K562 (cell line): ENCODE measurements around the gene ITPRIPL2. TPM values are rescaled to one million over a fixed set of nuclear protein-coding genes. Genes with fewer than 3 reads are reported as not detected.

ENCODE experiments used
- ATAC-seq: fragments of 200-7000 bp; cut with Tn5 transposase; 3 replicates; pipeline ENCODE4 v1.9.1; 2020; ENCODE audit warnings: moderate library complexity
- BruUV-seq: library from RNA; stranded (reverse); fragments of 400-500 nt; replicated peaks from 2 replicates; lab custom pipeline; 2021; lab: Mats Ljungman, UMichigan
- CTCF ChIA-PET: fragments of 300-600 bp; formaldehyde crosslinking; extraction: SDS; loops from one replicate; lab custom pipeline; 2021; ENCODE audit warnings: low intra/inter-chr PET ratio; lab: Yijun Ruan, JAX
- POLR2A ChIA-PET: fragments of 300-600, 350-650 bp; sonication (Branson Sonifier 250); formaldehyde crosslinking; extraction: SDS; loops from one replicate; lab custom pipeline; 2021; ENCODE audit warnings: antibody characterized with exemption, inconsistent platforms; lab: Yijun Ruan, JAX
- DNase-seq, 4 experiments: peaks; one replicate each; pipeline versions ENCODE4 v3.0.0 to v3.0.0-alpha.2; 2011 to 2018; ENCODE audit warnings: low spot score in 3 of 4, mixed read lengths in 3 of 4; ENCODE audit errors: extremely low read depth in 1 of 4
- FAIRE-seq: peaks from 2 replicates; lab custom pipeline; 2011; peaks lifted over from hg19 to GRCh38; lab: Jason Lieb, UNC
- H2AFZ ChIP-seq: 2 replicates; pipeline ENCODE4 v1.6.0; 2011; ENCODE audit warnings: low read depth, low read length, control low read depth, inconsistent platforms
- H3K27ac ChIP-seq: fragments of 200-600 bp; 3 replicates; pipeline ENCODE4 v1.8.0; 2011; ENCODE audit warnings: low read depth, mild to moderate bottlenecking, control low read depth, inconsistent platforms, low read length, moderate library complexity, mixed read lengths; ENCODE audit errors: extremely low read depth
- H3K27me3 ChIP-seq, 2 experiments: fragments of 300-600 bp in 1 of 2; 2 replicates in 1 of 2; 3 replicates in 1 of 2; pipeline versions ENCODE4 v1.6.0 to v1.8.0; 2011; ENCODE audit warnings: inconsistent platforms in 2 of 2, low read length in 2 of 2, mild to moderate bottlenecking in 1 of 2, mixed read lengths in 1 of 2, moderate library complexity in 1 of 2; ENCODE audit not compliant: control insufficient read depth in 2 of 2, insufficient read depth in 2 of 2
- H3K36me3 ChIP-seq: fragments of 300-600 bp; 3 replicates; pipeline ENCODE4 v1.8.0; 2011; ENCODE audit warnings: mild to moderate bottlenecking, low read length, inconsistent platforms; ENCODE audit not compliant: control insufficient read depth, insufficient read depth
- H3K4me1 ChIP-seq, 2 experiments: fragments of 200-600 bp in 1 of 2; replicated peaks in 1 of 2; 2 replicates in 1 of 2; 3 replicates in 1 of 2; pipeline versions ENCODE4 v1.5.1 to v1.8.0; 2011; ENCODE audit warnings: inconsistent platforms in 2 of 2, low read length in 2 of 2, mild to moderate bottlenecking in 1 of 2, mixed read lengths in 1 of 2, moderate library complexity in 1 of 2; ENCODE audit not compliant: control insufficient read depth in 2 of 2, insufficient read depth in 2 of 2
- H3K4me2 ChIP-seq: 2 replicates; pipeline ENCODE4 v1.6.1; 2011; ENCODE audit warnings: low read length, control low read depth, inconsistent platforms, mixed read lengths; ENCODE audit not compliant: insufficient read depth
- H3K4me3 ChIP-seq: fragments of 200-600 bp; sonication (generic), shearing (Covaris generic); 2 replicates; pipeline ENCODE4 v1.5.1; 2016; ENCODE audit warnings: control low read depth, inconsistent platforms
- H3K79me2 ChIP-seq: fragments of 200-600 bp; 3 replicates; pipeline ENCODE4 v1.8.0; 2011; ENCODE audit warnings: low read length, inconsistent platforms; ENCODE audit not compliant: control insufficient read depth, insufficient read depth
- H3K9ac ChIP-seq, 2 experiments: 2 replicates each; pipeline versions ENCODE4 v1.6.0 to v1.6.1; 2011; ENCODE audit warnings: low read depth in 2 of 2, low read length in 2 of 2, control low read depth in 1 of 2, inconsistent platforms in 1 of 2, mild to moderate bottlenecking in 1 of 2, mixed read lengths in 1 of 2; ENCODE audit not compliant: insufficient read depth in 1 of 2
- H3K9me1 ChIP-seq: one replicate; pipeline ENCODE4 v1.6.0; 2011; ENCODE audit warnings: inconsistent platforms, mild to moderate bottlenecking, low read length, moderate library complexity; ENCODE audit not compliant: control insufficient read depth, insufficient read depth
- H3K9me3 ChIP-seq: replicated peaks from 2 replicates; pipeline ENCODE4 v1.5.1; 2011; ENCODE audit warnings: low read depth, low read length, inconsistent platforms; ENCODE audit not compliant: control insufficient read depth, insufficient read depth
- H4K20me1 ChIP-seq: replicated peaks from 2 replicates; pipeline ENCODE4 v1.6.1; 2011; ENCODE audit warnings: low read length, inconsistent platforms, mixed read lengths; ENCODE audit not compliant: control insufficient read depth, insufficient read depth
- BCOR ChIP-seq: fragments of 450-650 bp; IDR thresholded peaks from 2 replicates; pipeline ENCODE4 v1.6.1; 2016
- BRCA1 ChIP-seq, 2 experiments: fragments of 450-650 bp in 1 of 2; sonication (generic) in 1 of 2; formaldehyde crosslinking in 1 of 2; IDR thresholded peaks; 2 replicates each; pipeline versions ENCODE4 v1.5.0 to v1.6.1; 2017 to 2020; ENCODE audit warnings: mild to moderate bottlenecking in 1 of 2, missing genetic modification reagents in 1 of 2
- CEBPZ ChIP-seq: fragments of 150-350 bp; IDR thresholded peaks from 2 replicates; pipeline ENCODE4 v1.6.1; 2014; ENCODE audit warnings: low read depth, mild to moderate bottlenecking, low read length, borderline replicate concordance
- CHD1 ChIP-seq: fragments of 200-600 bp; sonication (generic); IDR thresholded peaks from one replicate; pipeline ENCODE4 v1.6.1; 2012; ENCODE audit warnings: mild to moderate bottlenecking, moderate library complexity, low read length, inconsistent platforms
- GTF2A2 ChIP-seq: IDR thresholded peaks from 2 replicates; pipeline ENCODE4 v1.6.1; 2016; ENCODE audit warnings: mild to moderate bottlenecking, missing genetic modification characterization, missing compliant biosample characterization
- IRF9 ChIP-seq: fragments of 450-650 bp; IDR thresholded peaks from 2 replicates; pipeline ENCODE4 v1.6.1; 2016; ENCODE audit warnings: missing biosample characterization, missing genetic modification characterization
- NCOA6 ChIP-seq: fragments of 450-650 bp; IDR thresholded peaks from 2 replicates; pipeline ENCODE4 v1.6.1; 2017; ENCODE audit warnings: mild to moderate bottlenecking
- NR2C2 ChIP-seq, 2 experiments: fragments of 200-800 bp in 1 of 2; sonication (Bioruptor generic) in 1 of 2; sonication (generic) in 1 of 2; formaldehyde crosslinking in 1 of 2; IDR thresholded peaks; 2 replicates each; pipeline versions ENCODE4 v1.6.1 to v1.8.0; 2016 to 2022; ENCODE audit warnings: mild to moderate bottlenecking in 1 of 2, missing compliant biosample characterization in 1 of 2, missing genetic modification characterization in 1 of 2, missing genetic modification reagents in 1 of 2
- NR2F6 ChIP-seq: fragments of 450-650 bp; formaldehyde crosslinking; IDR thresholded peaks from 2 replicates; pipeline ENCODE4 v1.4.0; 2020; ENCODE audit warnings: mild to moderate bottlenecking
- NR3C1 ChIP-seq: sonication (generic); formaldehyde crosslinking; IDR thresholded peaks from 2 replicates; pipeline ENCODE4 v1.8.1; 2022; ENCODE audit warnings: missing genetic modification reagents
- TCF7L2 ChIP-seq: fragments of 150-350 bp; IDR thresholded peaks from 2 replicates; pipeline ENCODE4 v1.6.1; 2016; ENCODE audit warnings: low read depth, mild to moderate bottlenecking, low read length, moderate library complexity
- ZBED1 ChIP-seq: IDR thresholded peaks from 2 replicates; pipeline ENCODE4 v1.6.1; 2014
- ZKSCAN8 ChIP-seq: fragments of 200-800 bp; sonication (Bioruptor generic); IDR thresholded peaks from 2 replicates; pipeline ENCODE4 v1.6.1; 2016; ENCODE audit warnings: missing genetic modification characterization, missing compliant biosample characterization
- WGBS: fragments of 100-300 bp; shearing (Covaris generic); methylation state at CpG from one replicate; pipeline ENCODE4 v1.1.6; 2016; ENCODE audit warnings: low coverage, mixed read lengths; ENCODE audit not compliant: insufficient coverage; ENCODE audit errors: missing lambda C conversion rate; 5-methylcytosine and 5-hydroxymethylcytosine counted together
- in situ Hi-C: fragments of 300-500 bp; cut with MboI; formaldehyde crosslinking; loops from 4 replicates; pipeline ENCODE4 v1.15.0; 2018; ENCODE audit warnings: inconsistent platforms, mixed read lengths
- intact Hi-C: fragments of 100-400 bp; cut with micrococcal nuclease; formaldehyde crosslinking; loops from 2 replicates; pipeline ENCODE4 v1.14.2; 2022
- polyA plus RNA-seq, 8 experiments: library from polyadenylated mRNA; depleted of rRNA in 4 of 8; stranded (reverse) in 5 of 8; unstranded in 3 of 8; fragments of >200 nt; fragmentation: Nextera tagmentation in 2 of 8; fragmentation: Illumina TruSeq in 1 of 8; extraction: Ambion mirVana in 2 of 8; extraction: Trizol in 1 of 8; gene quantifications; 2 replicates each; pipeline versions ENCODE4 v1.2.1 to v1.2.3, GENCODE V29; 2011 to 2014; ENCODE audit warnings: inconsistent platforms in 1 of 8, missing spikeins in 1 of 8
- total RNA-seq, 7 experiments: library from RNA; depleted of rRNA in 6 of 7; stranded (reverse); fragments of >200 nt in 6 of 7; fragmentation: Illumina TruSeq in 2 of 7; extraction: Trizol in 2 of 7; gene quantifications; 2 replicates each; pipeline versions ENCODE4 v1.2.1 to v1.2.3, GENCODE V29; 2011 to 2021; ENCODE audit warnings: low replicate concordance in 1 of 7
- TF ChIP-seq, protein P1 (sequence below): conservative IDR thresholded peaks from 2 replicates; pipeline ENCODE4 v1.6.1; 2011; ENCODE audit warnings: low read depth, mild to moderate bottlenecking, low read length; ENCODE audit not compliant: control insufficient read depth
- TF ChIP-seq, protein P2 (sequence below): fragments of 250-450 bp; sonication (Bioruptor Pico); IDR thresholded peaks from 2 replicates; pipeline ENCODE4 v1.4.0; 2020; ENCODE audit warnings: mild to moderate bottlenecking

The ITPRIPL2 gene
- total and polyA plus RNA-seq, 9 of the 15 experiments (the other 6 are each of a cell fraction or from before 2014, with no cell fraction given): 0.04 to 2.2 (median 0.58) TPM

GRCh38 chr16:19136549-19137196, 22.9 kb downstream of the ITPRIPL2 start:
- peaks cover 0 to under 1% of the 10 kb centered on the region in 2 experiments; a peak in 1 of 5 replicates for H3K27me3 ChIP-seq
- H3K79me2 ChIP-seq: no peaks in the 10 kb centered on the region
- H3K36me3 ChIP-seq: no peaks in the 10 kb centered on the region
- H3K9me1 ChIP-seq: no peaks in the 10 kb centered on the region
- DNase-seq (no peak), FAIRE-seq (no peak), ATAC-seq (no peak)
- H2AFZ ChIP-seq: no peak overlapping the region
- BruUV-seq: no TSS peak
- peak overlapping the region; percentile 59; the same call in 1 of the 2 replicates for H3K4me2 ChIP-seq
- POLR2A ChIA-PET: interaction anchor here (1.2 to 2.0 kb wide), 3 partner anchors 8 to 15 kb away, joined by 4 to 9 read pairs (median 4); no protein-coding TSS in a partner anchor
- CTCF ChIA-PET: no interaction called here
- peaks cover 12 to 15% of the 10 kb centered on the region in 2 experiments for H3K4me1 ChIP-seq
- 29% methylated on average over 10 of the region's 10 CpGs for WGBS
- intact Hi-C loops: no loop called here
- no peaks in the 10 kb centered on the region for H3K9me3 ChIP-seq
- no peak overlapping the region for H3K27ac ChIP-seq
- H3K4me3 ChIP-seq: no peak overlapping the region
- in situ Hi-C loops: no loop called here
- H3K9ac ChIP-seq: no peak overlapping the region
- no peaks in the 10 kb centered on the region for H4K20me1 ChIP-seq
- TF ChIP-seq CHD1 (no peak), NR3C1 (CRISPR knock-in tag) (no peak), NR2C2 (CRISPR knock-in tag; IDR thresholded peaks at IDR 0.05) (no peak), NR2C2 (tag; IDR thresholded peaks at IDR 0.05) (no peak), GTF2A2 (tag) (no peak), BRCA1 (IDR thresholded peaks at IDR 0.05) (no peak), BRCA1 (CRISPR knock-in tag; IDR thresholded peaks at IDR 0.05) (no peak), TCF7L2 (no peak), BCOR (peak; percentile 93), IRF9 (tag) (no peak), ZBED1 (no peak), CEBPZ (no peak), ZKSCAN8 (no peak), NCOA6 (no peak), NR2F6 (CRISPR knock-in tag) (no peak)
- TF ChIP-seq, protein P1, sequence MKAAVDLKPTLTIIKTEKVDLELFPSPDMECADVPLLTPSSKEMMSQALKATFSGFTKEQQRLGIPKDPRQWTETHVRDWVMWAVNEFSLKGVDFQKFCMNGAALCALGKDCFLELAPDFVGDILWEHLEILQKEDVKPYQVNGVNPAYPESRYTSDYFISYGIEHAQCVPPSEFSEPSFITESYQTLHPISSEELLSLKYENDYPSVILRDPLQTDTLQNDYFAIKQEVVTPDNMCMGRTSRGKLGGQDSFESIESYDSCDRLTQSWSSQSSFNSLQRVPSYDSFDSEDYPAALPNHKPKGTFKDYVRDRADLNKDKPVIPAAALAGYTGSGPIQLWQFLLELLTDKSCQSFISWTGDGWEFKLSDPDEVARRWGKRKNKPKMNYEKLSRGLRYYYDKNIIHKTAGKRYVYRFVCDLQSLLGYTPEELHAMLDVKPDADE: no peak
- TF ChIP-seq, protein P2, sequence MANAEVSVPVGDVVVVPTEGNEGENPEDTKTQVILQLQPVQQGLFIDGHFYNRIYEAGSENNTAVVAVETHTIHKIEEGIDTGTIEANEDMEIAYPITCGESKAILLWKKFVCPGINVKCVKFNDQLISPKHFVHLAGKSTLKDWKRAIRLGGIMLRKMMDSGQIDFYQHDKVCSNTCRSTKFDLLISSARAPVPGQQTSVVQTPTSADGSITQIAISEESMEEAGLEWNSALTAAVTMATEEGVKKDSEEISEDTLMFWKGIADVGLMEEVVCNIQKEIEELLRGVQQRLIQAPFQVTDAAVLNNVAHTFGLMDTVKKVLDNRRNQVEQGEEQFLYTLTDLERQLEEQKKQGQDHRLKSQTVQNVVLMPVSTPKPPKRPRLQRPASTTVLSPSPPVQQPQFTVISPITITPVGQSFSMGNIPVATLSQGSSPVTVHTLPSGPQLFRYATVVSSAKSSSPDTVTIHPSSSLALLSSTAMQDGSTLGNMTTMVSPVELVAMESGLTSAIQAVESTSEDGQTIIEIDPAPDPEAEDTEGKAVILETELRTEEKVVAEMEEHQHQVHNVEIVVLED (CRISPR knock-in tag): no peak
